CD14-positive monocyte (primary cell): ENCODE data around the gene CALML5. TPM values are rescaled to one million over a fixed set of nuclear protein-coding genes. Genes with fewer than 3 reads are reported as not detected.
A peak's percentile ranks its signal among the peaks of the same experiment; 100 is the strongest.

Source experiments
- DNase-seq, 3 donors: peaks; one replicate each; pipeline ENCODE4 v3.0.0-alpha.2; 2011 to 2022
- H2AFZ ChIP-seq: 2 replicates; pipeline ENCODE4 v1.6.0; 2012; ENCODE audit warnings: mild to moderate bottlenecking, low read depth, low read length, inconsistent platforms; ENCODE audit not compliant: insufficient read depth, poor library complexity, severe bottlenecking
- H3K27ac ChIP-seq, 2 donors: 1 replicate in 1 of 2; 2 replicates in 1 of 2; pipeline ENCODE4 v1.5.1; 2012 to 2013; ENCODE audit warnings: low read length in 2 of 2, control low read depth in 1 of 2, inconsistent platforms in 1 of 2, low read depth in 1 of 2, mild to moderate bottlenecking in 1 of 2
- H3K27me3 ChIP-seq, 2 donors: one replicate each; pipeline versions ENCODE4 v1.6.0 to v1.6.1; 2011 to 2013; ENCODE audit warnings: low read length in 2 of 2; ENCODE audit not compliant: control insufficient read depth in 2 of 2, insufficient read depth in 2 of 2
- H3K36me3 ChIP-seq, 2 donors: replicated peaks in 1 of 2; 1 replicate in 1 of 2; 2 replicates in 1 of 2; pipeline versions ENCODE4 v1.5.1 to v1.6.1; 2012 to 2013; ENCODE audit warnings: low read length in 2 of 2, control low read depth in 1 of 2, inconsistent platforms in 1 of 2, mild to moderate bottlenecking in 1 of 2; ENCODE audit not compliant: insufficient read depth in 2 of 2, control insufficient read depth in 1 of 2
- H3K4me1 ChIP-seq, 2 donors: 1 replicate in 1 of 2; 2 replicates in 1 of 2; pipeline versions ENCODE4 v1.5.1 to v1.6.1; 2012 to 2013; ENCODE audit warnings: low read length in 2 of 2, control low read depth in 1 of 2, inconsistent platforms in 1 of 2, mild to moderate bottlenecking in 1 of 2, moderate library complexity in 1 of 2; ENCODE audit not compliant: insufficient read depth in 2 of 2, control insufficient read depth in 1 of 2
- H3K4me2 ChIP-seq: replicated peaks from 2 replicates; pipeline ENCODE3; 2012; ENCODE audit warnings: low read length, moderate library complexity, mild to moderate bottlenecking; ENCODE audit not compliant: poor library complexity, severe bottlenecking; ENCODE audit errors: extremely low read depth
- H3K4me3 ChIP-seq, 3 experiments: fragments of 200-600 bp in 1 of 3; sonication (generic) in 1 of 3; replicated peaks in 1 of 3; 1 replicate in 2 of 3; 2 replicates in 1 of 3; pipeline ENCODE4 v1.5.1; 2011 to 2013; ENCODE audit warnings: low read length in 3 of 3, mild to moderate bottlenecking in 3 of 3, control low read depth in 2 of 3, low read depth in 2 of 3, inconsistent platforms in 1 of 3, moderate library complexity in 1 of 3
- H3K79me2 ChIP-seq: 2 replicates; pipeline ENCODE4 v1.6.0; 2012; ENCODE audit warnings: mild to moderate bottlenecking, control low read depth, inconsistent platforms, low read length, moderate library complexity; ENCODE audit not compliant: insufficient read depth
- H3K9ac ChIP-seq: 2 replicates; pipeline ENCODE4 v1.6.0; 2017; ENCODE audit warnings: low read length, mild to moderate bottlenecking; ENCODE audit not compliant: insufficient read depth, poor library complexity, severe bottlenecking
- H3K9me3 ChIP-seq, 2 donors: replicated peaks in 1 of 2; 1 replicate in 1 of 2; 2 replicates in 1 of 2; pipeline versions ENCODE4 v1.5.1 to v1.6.1; 2012 to 2013; ENCODE audit warnings: low read length in 2 of 2, control low read depth in 1 of 2; ENCODE audit not compliant: control insufficient read depth in 1 of 2, insufficient read depth in 1 of 2
- H4K20me1 ChIP-seq: 2 replicates; pipeline ENCODE4 v1.6.0; 2012; ENCODE audit warnings: mild to moderate bottlenecking, low read length, control low read depth, moderate library complexity; ENCODE audit not compliant: insufficient read depth
- H3K27ac Mint-ChIP-seq, 7 donors: one replicate each; pipeline ENCODE4 v1.8.0; 2020; ENCODE audit warnings: mild to moderate bottlenecking in 7 of 7, mixed read lengths in 7 of 7, moderate library complexity in 6 of 7, inconsistent platforms in 2 of 7
- H3K27me3 Mint-ChIP-seq, 3 donors: one replicate each; pipeline ENCODE4 v1.8.0; 2021 to 2022; ENCODE audit warnings: low read depth in 3 of 3, mild to moderate bottlenecking in 3 of 3, mixed read lengths in 3 of 3, moderate library complexity in 3 of 3, inconsistent platforms in 1 of 3
- H3K36me3 Mint-ChIP-seq, 2 donors: one replicate each; pipeline ENCODE4 v1.8.0; 2020; ENCODE audit warnings: mixed read lengths in 2 of 2, inconsistent platforms in 1 of 2, mild to moderate bottlenecking in 1 of 2
- H3K4me1 Mint-ChIP-seq: one replicate; pipeline ENCODE4 v1.8.0; 2020; ENCODE audit warnings: mild to moderate bottlenecking, mixed read lengths
- H3K4me3 Mint-ChIP-seq, 2 donors: one replicate each; pipeline ENCODE4 v1.8.0; 2020; ENCODE audit warnings: mild to moderate bottlenecking in 2 of 2, mixed read lengths in 2 of 2, moderate library complexity in 1 of 2
- H3K9me3 Mint-ChIP-seq, 7 donors: one replicate each; pipeline ENCODE4 v1.8.0; 2020 to 2022; ENCODE audit warnings: mixed read lengths in 7 of 7, mild to moderate bottlenecking in 6 of 7, moderate library complexity in 6 of 7, inconsistent platforms in 2 of 7
- CTCF ChIP-seq: fragments of 200-600 bp; IDR thresholded peaks from one replicate; pipeline ENCODE4 v1.8.0; 2022; ENCODE audit warnings: antibody characterized with exemption, mild to moderate bottlenecking
- WGBS: methylation state at CpG from one replicate; pipeline ENCODE4 v1.1.5; 2013; ENCODE audit warnings: missing lambda C conversion rate; ENCODE audit not compliant: insufficient coverage; 5-methylcytosine and 5-hydroxymethylcytosine counted together
- intact Hi-C, 2 donors: fragments of 100-400 bp; cut with micrococcal nuclease; formaldehyde crosslinking; loops; one replicate each; pipeline versions ENCODE4 v1.15.0 to v1.15.1; 2023
- polyA plus RNA-seq, 3 donors: library from polyadenylated mRNA; depleted of rRNA in 1 of 3; unstranded in 2 of 3; stranded (reverse) in 1 of 3; fragments of 300-500 nt in 2 of 3; fragments of >200 nt in 1 of 3; fragmentation: Illumina TruSeq in 2 of 3; gene quantifications; 1 replicate in 2 of 3; 2 replicates in 1 of 3; pipeline ENCODE4 v1.2.3, GENCODE V29; 2012 to 2021

The CALML5 gene
- polyA plus RNA-seq, 3 donors: not detected

- Histone ChIP-seq H3K79me2 (no peaks in the 10 kb centered on the region), H3K36me3 (no peaks in the 10 kb centered on the region), H2AFZ (no peak overlapping the region), H3K4me1 (no peaks in the 10 kb centered on the region), H3K9me3 (no peaks in the 10 kb centered on the region), H3K4me3 (no peak overlapping the region), H3K9ac (no peak overlapping the region), H4K20me1 (no peaks in the 10 kb centered on the region), H3K27ac (no peak overlapping the region), H3K27me3 (no peaks in the 10 kb centered on the region), H3K4me2 (no peak overlapping the region)
- intact Hi-C loops: no loop called here
- H3K36me3 Mint-ChIP-seq: no peaks in the 10 kb centered on the region
- H3K27ac Mint-ChIP-seq: no peak overlapping the region
- peaks cover 4 to 7% (median 5%) of the 10 kb centered on the region in 3 donors for H3K27me3 Mint-ChIP-seq
- H3K9me3 Mint-ChIP-seq: no peaks in the 10 kb centered on the region
- TF ChIP-seq CTCF: no peak
- no peak for DNase-seq
- no peak overlapping the region for H3K4me3 Mint-ChIP-seq
- 84% methylated on average over 8 of the region's 15 CpGs for WGBS
- H3K4me1 Mint-ChIP-seq: peaks cover 4% of the 10 kb centered on the region
Measured at GRCh38 chr10:5512881-5513612, 13.7 kb upstream of the CALML5 start.

- no peaks in the 10 kb centered on the region for H3K4me1 ChIP-seq
- Mint-ChIP-seq H3K4me3 (no peak overlapping the region), H3K9me3 (no peaks in the 10 kb centered on the region), H3K36me3 (no peaks in the 10 kb centered on the region), H3K27me3 (peaks cover 4 to 11% (median 5%) of the 10 kb centered on the region in 3 donors), H3K27ac (peak overlapping the region in 1 of 7 donors; percentile 62), H3K4me1 (peaks cover 4% of the 10 kb centered on the region)
- no peaks in the 10 kb centered on the region for H3K79me2 ChIP-seq
- no peak overlapping the region for H3K9ac ChIP-seq
- H2AFZ ChIP-seq: no peak overlapping the region
- DNase-seq: no peak
- H3K9me3 ChIP-seq: no peaks in the 10 kb centered on the region
- H3K4me3 ChIP-seq: no peak overlapping the region
- no peaks in the 10 kb centered on the region for H3K27me3 ChIP-seq
- TF ChIP-seq CTCF: no peak
- no peaks in the 10 kb centered on the region for H3K36me3 ChIP-seq
- WGBS: 95% methylated on average over 22 of the region's 25 CpGs
- intact Hi-C loops: no loop called here
- H3K27ac ChIP-seq: no peak overlapping the region
- H3K4me2 ChIP-seq: no peak overlapping the region
- H4K20me1 ChIP-seq: no peaks in the 10 kb centered on the region
Measured at GRCh38 chr10:5512331-5512730, 13.0 kb upstream of the CALML5 start.
